A549 (cell line): ENCODE results near the gene HEXIM2.

ENCODE experiments used
- CBX8 ChIP-seq: fragments of 200-600 bp; sonication (generic); IDR thresholded peaks from 2 replicates; pipeline ENCODE4 v1.6.1; 2016
- CHD2 ChIP-seq: fragments of 150-350 bp; IDR thresholded peaks from 2 replicates; pipeline ENCODE4 v1.6.1; 2014; ENCODE audit warnings: low read length; ENCODE audit not compliant: partially characterized antibody
- MAFK ChIP-seq: fragments of 450-650 bp; IDR thresholded peaks from 2 replicates; pipeline ENCODE4 v1.6.1; 2014; ENCODE audit not compliant: partially characterized antibody
- NPAS2 ChIP-seq: fragments of 250-450 bp; sonication (Bioruptor Pico); IDR thresholded peaks from 2 replicates; pipeline ENCODE4 v1.8.0; 2022; ENCODE audit warnings: mild to moderate bottlenecking, moderate library complexity, borderline replicate concordance
- POLR2A ChIP-seq: IDR thresholded peaks from 2 replicates; pipeline ENCODE4 v1.6.1; 2012; ENCODE audit warnings: mild to moderate bottlenecking, low read length
- ZNF302 ChIP-seq: fragments of 250-450 bp; sonication (Bioruptor Pico); IDR thresholded peaks from 2 replicates; pipeline ENCODE4 v1.9.0; 2021; ENCODE audit warnings: inconsistent platforms, mild to moderate bottlenecking, moderate library complexity
- TF ChIP-seq, protein P1 (sequence below): fragments of >200 bp; sonication (Bioruptor Twin); formaldehyde crosslinking; IDR thresholded peaks from 3 replicates; pipeline ENCODE4 v1.5.1; 2016

DNA sequence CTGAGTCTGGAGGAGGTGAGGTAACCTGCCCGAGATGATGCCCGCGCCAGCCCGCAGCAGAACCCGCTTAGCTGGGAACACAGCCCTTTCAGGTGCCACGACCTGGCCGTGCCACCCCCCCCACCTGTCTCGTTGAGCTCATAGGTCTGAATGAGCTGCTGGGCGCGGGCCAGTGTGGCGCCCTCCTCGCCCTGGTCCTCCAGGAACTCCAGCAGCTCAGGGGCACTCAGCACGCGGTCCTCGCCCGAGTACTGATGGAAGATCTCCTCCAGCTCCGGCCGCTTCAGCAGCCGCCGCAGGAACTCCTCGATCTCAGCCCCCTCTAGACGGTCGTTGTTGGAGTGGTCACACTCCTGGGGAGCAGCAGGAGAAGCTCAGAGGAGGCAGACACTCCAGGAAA is 43.0 kb upstream of the HEXIM2 start:
- TF ChIP-seq, protein P1, sequence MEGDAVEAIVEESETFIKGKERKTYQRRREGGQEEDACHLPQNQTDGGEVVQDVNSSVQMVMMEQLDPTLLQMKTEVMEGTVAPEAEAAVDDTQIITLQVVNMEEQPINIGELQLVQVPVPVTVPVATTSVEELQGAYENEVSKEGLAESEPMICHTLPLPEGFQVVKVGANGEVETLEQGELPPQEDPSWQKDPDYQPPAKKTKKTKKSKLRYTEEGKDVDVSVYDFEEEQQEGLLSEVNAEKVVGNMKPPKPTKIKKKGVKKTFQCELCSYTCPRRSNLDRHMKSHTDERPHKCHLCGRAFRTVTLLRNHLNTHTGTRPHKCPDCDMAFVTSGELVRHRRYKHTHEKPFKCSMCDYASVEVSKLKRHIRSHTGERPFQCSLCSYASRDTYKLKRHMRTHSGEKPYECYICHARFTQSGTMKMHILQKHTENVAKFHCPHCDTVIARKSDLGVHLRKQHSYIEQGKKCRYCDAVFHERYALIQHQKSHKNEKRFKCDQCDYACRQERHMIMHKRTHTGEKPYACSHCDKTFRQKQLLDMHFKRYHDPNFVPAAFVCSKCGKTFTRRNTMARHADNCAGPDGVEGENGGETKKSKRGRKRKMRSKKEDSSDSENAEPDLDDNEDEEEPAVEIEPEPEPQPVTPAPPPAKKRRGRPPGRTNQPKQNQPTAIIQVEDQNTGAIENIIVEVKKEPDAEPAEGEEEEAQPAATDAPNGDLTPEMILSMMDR: no peak
- no peak for TF ChIP-seq CBX8
- no peak for TF ChIP-seq POLR2A
- TF ChIP-seq NPAS2 (CRISPR knock-in tag): no peak
- TF ChIP-seq MAFK: no peak
- TF ChIP-seq CHD2: no peak
- TF ChIP-seq ZNF302 (CRISPR knock-in tag): no peak
